ENCODE results near the gene CATSPERZ. TPM values are rescaled to one million over a fixed set of nuclear protein-coding genes. Genes with fewer than 3 reads are reported as not detected.

The CATSPERZ gene
- total and polyA plus RNA-seq, 2 donors, result 0.19 to 0.78 TPM

- 5% methylated on average over 34 of the region's 34 CpGs for WGBS
- Histone ChIP-seq H3K36me3 (ENCODE audit: control insufficient read depth in 2 of 2, insufficient read depth in 2 of 2, low read length in 1 of 2) (peaks cover 5 to 9% of the 10 kb centered on the region in 2 donors), H3K27me3 (ENCODE audit: control insufficient read depth in 2 of 2, insufficient read depth in 1 of 2, low read length in 1 of 2) (no peaks in the 10 kb centered on the region), H3K4me1 (ENCODE audit: control insufficient read depth in 2 of 2, insufficient read depth in 2 of 2, low read length in 2 of 2) (peaks cover 9 to 32% of the 10 kb centered on the region in 2 donors), H3K4me3 (ENCODE audit: low read length in 2 of 2) (peak overlapping the region; percentile 78 to 83), H3K27ac (ENCODE audit: low read depth in 1 of 2, low read length in 1 of 2) (peak overlapping the region; percentile 95 to 98), H3K9me3 (ENCODE audit: control insufficient read depth in 2 of 2, insufficient read depth in 1 of 2, low read length in 1 of 2) (peaks cover 0 to 5% of the 10 kb centered on the region in 2 donors)
- peak in 2 of 9 donors; percentile 35 to 43 for DNase-seq (ENCODE audit: low read depth in 6 of 9, low spot score in 9 of 9)
Observed at GRCh38 chr11:64268893-64269539, 31.1 kb upstream of the CATSPERZ start.

- DNase-seq (ENCODE audit: low read depth in 6 of 9, low spot score in 9 of 9), result peak; percentile 97 to 99 (median 98)
- under 1% methylated on average over 58 of the region's 58 CpGs for WGBS
- peaks cover 0 to 5% of the 10 kb centered on the region in 2 donors for H3K9me3 ChIP-seq (ENCODE audit: control insufficient read depth in 2 of 2, insufficient read depth in 1 of 2, low read length in 1 of 2)
- H3K27ac ChIP-seq (ENCODE audit: low read depth in 1 of 2, low read length in 1 of 2), result peak overlapping the region; percentile 95 to 98
- H3K4me3 ChIP-seq (ENCODE audit: low read length in 2 of 2), result peak overlapping the region; percentile 78 to 83
- H3K36me3 ChIP-seq (ENCODE audit: control insufficient read depth in 2 of 2, insufficient read depth in 2 of 2, low read length in 1 of 2), result peaks cover 5 to 9% of the 10 kb centered on the region in 2 donors
- peaks cover 9 to 32% of the 10 kb centered on the region in 2 donors for H3K4me1 ChIP-seq (ENCODE audit: control insufficient read depth in 2 of 2, insufficient read depth in 2 of 2, low read length in 2 of 2)
- no peaks in the 10 kb centered on the region for H3K27me3 ChIP-seq (ENCODE audit: control insufficient read depth in 2 of 2, insufficient read depth in 1 of 2, low read length in 1 of 2)
Observed at GRCh38 chr11:64269540-64270220, 30.5 kb upstream of the CATSPERZ start.

GRCh38 chr11:64275031-64275800 is 24.9 kb upstream of the CATSPERZ start:
- Histone ChIP-seq H3K27me3 (ENCODE audit: control insufficient read depth in 2 of 2, insufficient read depth in 1 of 2, low read length in 1 of 2) (no peaks in the 10 kb centered on the region), H3K9me3 (ENCODE audit: control insufficient read depth in 2 of 2, insufficient read depth in 1 of 2, low read length in 1 of 2) (peaks cover 0 to 3% of the 10 kb centered on the region in 2 donors), H3K4me3 (ENCODE audit: low read length in 2 of 2) (no peak overlapping the region), H3K4me1 (ENCODE audit: control insufficient read depth in 2 of 2, insufficient read depth in 2 of 2, low read length in 2 of 2) (peaks cover 0 to 14% of the 10 kb centered on the region in 2 donors), H3K27ac (ENCODE audit: low read depth in 1 of 2, low read length in 1 of 2) (no peak overlapping the region), H3K36me3 (ENCODE audit: control insufficient read depth in 2 of 2, insufficient read depth in 2 of 2, low read length in 1 of 2) (peaks cover 22 to 28% of the 10 kb centered on the region in 2 donors)
- WGBS, result 98% methylated on average over 15 of the region's 15 CpGs
- DNase-seq (ENCODE audit: low read depth in 6 of 9, low spot score in 9 of 9), result no peak

GRCh38 chr11:64275841-64276240 is 24.3 kb upstream of the CATSPERZ start:
- Histone ChIP-seq H3K4me3 (ENCODE audit: low read length in 2 of 2) (no peak overlapping the region), H3K27ac (ENCODE audit: low read depth in 1 of 2, low read length in 1 of 2) (no peak overlapping the region), H3K4me1 (ENCODE audit: control insufficient read depth in 2 of 2, insufficient read depth in 2 of 2, low read length in 2 of 2) (peaks cover 0 to 8% of the 10 kb centered on the region in 2 donors), H3K27me3 (ENCODE audit: control insufficient read depth in 2 of 2, insufficient read depth in 1 of 2, low read length in 1 of 2) (no peaks in the 10 kb centered on the region), H3K36me3 (ENCODE audit: control insufficient read depth in 2 of 2, insufficient read depth in 2 of 2, low read length in 1 of 2) (peaks cover 22 to 28% of the 10 kb centered on the region in 2 donors), H3K9me3 (ENCODE audit: control insufficient read depth in 2 of 2, insufficient read depth in 1 of 2, low read length in 1 of 2) (no peaks in the 10 kb centered on the region)
- no peak for DNase-seq (ENCODE audit: low read depth in 6 of 9, low spot score in 9 of 9)
- 98% methylated on average over 2 of the region's 2 CpGs for WGBS

- no peaks in the 10 kb centered on the region for H3K27me3 ChIP-seq (ENCODE audit: control insufficient read depth in 2 of 2, insufficient read depth in 1 of 2, low read length in 1 of 2)
- H3K4me1 ChIP-seq (ENCODE audit: control insufficient read depth in 2 of 2, insufficient read depth in 2 of 2, low read length in 2 of 2), result peaks cover 0 to 4% of the 10 kb centered on the region in 2 donors
- 96% methylated on average over 17 of the region's 17 CpGs for WGBS
- no peaks in the 10 kb centered on the region for H3K9me3 ChIP-seq (ENCODE audit: control insufficient read depth in 2 of 2, insufficient read depth in 1 of 2, low read length in 1 of 2)
- no peak overlapping the region for H3K27ac ChIP-seq (ENCODE audit: low read depth in 1 of 2, low read length in 1 of 2)
- no peak for DNase-seq (ENCODE audit: low read depth in 6 of 9, low spot score in 9 of 9)
- H3K36me3 ChIP-seq (ENCODE audit: control insufficient read depth in 2 of 2, insufficient read depth in 2 of 2, low read length in 1 of 2), result peaks cover 30 to 34% of the 10 kb centered on the region in 2 donors
- H3K4me3 ChIP-seq (ENCODE audit: low read length in 2 of 2), result no peak overlapping the region
Observed at GRCh38 chr11:64276653-64277431, 23.3 kb upstream of the CATSPERZ start.

- H3K27ac ChIP-seq (ENCODE audit: low read depth in 1 of 2, low read length in 1 of 2), result no peak overlapping the region
- peaks cover 0 to 1% of the 10 kb centered on the region in 2 donors for H3K9me3 ChIP-seq (ENCODE audit: control insufficient read depth in 2 of 2, insufficient read depth in 1 of 2, low read length in 1 of 2)
- no peak overlapping the region for H3K4me3 ChIP-seq (ENCODE audit: low read length in 2 of 2)
- H3K4me1 ChIP-seq (ENCODE audit: control insufficient read depth in 2 of 2, insufficient read depth in 2 of 2, low read length in 2 of 2), result peaks cover 2 to 6% of the 10 kb centered on the region in 2 donors
- H3K36me3 ChIP-seq (ENCODE audit: control insufficient read depth in 2 of 2, insufficient read depth in 2 of 2, low read length in 1 of 2), result peaks cover 40 to 44% of the 10 kb centered on the region in 2 donors
- 95% methylated on average over 8 of the region's 8 CpGs for WGBS
- DNase-seq (ENCODE audit: low read depth in 6 of 9, low spot score in 9 of 9), result no peak
- no peaks in the 10 kb centered on the region for H3K27me3 ChIP-seq (ENCODE audit: control insufficient read depth in 2 of 2, insufficient read depth in 1 of 2, low read length in 1 of 2)
Observed at GRCh38 chr11:64278576-64279190, 21.5 kb upstream of the CATSPERZ start.

- no peak overlapping the region for H3K4me3 ChIP-seq (ENCODE audit: low read length in 2 of 2)
- H3K36me3 ChIP-seq (ENCODE audit: control insufficient read depth in 2 of 2, insufficient read depth in 2 of 2, low read length in 1 of 2), result peaks cover 27 to 34% of the 10 kb centered on the region in 2 donors
- no peaks in the 10 kb centered on the region for H3K27me3 ChIP-seq (ENCODE audit: control insufficient read depth in 2 of 2, insufficient read depth in 1 of 2, low read length in 1 of 2)
- H3K9me3 ChIP-seq (ENCODE audit: control insufficient read depth in 2 of 2, insufficient read depth in 1 of 2, low read length in 1 of 2), result peaks cover 0 to 7% of the 10 kb centered on the region in 2 donors
- 98% methylated on average over 22 of the region's 22 CpGs for WGBS
- H3K4me1 ChIP-seq (ENCODE audit: control insufficient read depth in 2 of 2, insufficient read depth in 2 of 2, low read length in 2 of 2), result peaks cover 14 to 24% of the 10 kb centered on the region in 2 donors
- DNase-seq (ENCODE audit: low read depth in 6 of 9, low spot score in 9 of 9), result no peak
- no peak overlapping the region for H3K27ac ChIP-seq (ENCODE audit: low read depth in 1 of 2, low read length in 1 of 2)
Observed at GRCh38 chr11:64281957-64282770, 18.0 kb upstream of the CATSPERZ start.

- H3K4me1 ChIP-seq (ENCODE audit: control insufficient read depth in 2 of 2, insufficient read depth in 2 of 2, low read length in 2 of 2), result peaks cover 14 to 24% of the 10 kb centered on the region in 2 donors
- no peaks in the 10 kb centered on the region for H3K27me3 ChIP-seq (ENCODE audit: control insufficient read depth in 2 of 2, insufficient read depth in 1 of 2, low read length in 1 of 2)
- H3K36me3 ChIP-seq (ENCODE audit: control insufficient read depth in 2 of 2, insufficient read depth in 2 of 2, low read length in 1 of 2), result peaks cover 25 to 29% of the 10 kb centered on the region in 2 donors
- 98% methylated on average over 3 of the region's 3 CpGs for WGBS
- DNase-seq (ENCODE audit: low read depth in 6 of 9, low spot score in 9 of 9), result no peak
- no peak overlapping the region for H3K27ac ChIP-seq (ENCODE audit: low read depth in 1 of 2, low read length in 1 of 2)
- H3K4me3 ChIP-seq (ENCODE audit: low read length in 2 of 2), result no peak overlapping the region
- peaks cover 0 to 7% of the 10 kb centered on the region in 2 donors for H3K9me3 ChIP-seq (ENCODE audit: control insufficient read depth in 2 of 2, insufficient read depth in 1 of 2, low read length in 1 of 2)
Observed at GRCh38 chr11:64283092-64283491, 17.1 kb upstream of the CATSPERZ start.

Data from thymus (tissue), 11 donors.